HTERT RPE-1 (cell line): Measurements from ENCODE around the gene PF4V1.

Experiments used
- in situ Hi-C: fragments of 300-500 bp; cut with MboI; formaldehyde crosslinking; loops from 4 replicates; pipeline ENCODE4 v1.14.3; 2020; ENCODE audit warnings: low sequenced_read_pairs

Gene PF4V1

GRCh38 chr4:73902038-73902637 lies 49.0 kb downstream of the PF4V1 start:
- in situ Hi-C loops: no loop called here

DNA sequence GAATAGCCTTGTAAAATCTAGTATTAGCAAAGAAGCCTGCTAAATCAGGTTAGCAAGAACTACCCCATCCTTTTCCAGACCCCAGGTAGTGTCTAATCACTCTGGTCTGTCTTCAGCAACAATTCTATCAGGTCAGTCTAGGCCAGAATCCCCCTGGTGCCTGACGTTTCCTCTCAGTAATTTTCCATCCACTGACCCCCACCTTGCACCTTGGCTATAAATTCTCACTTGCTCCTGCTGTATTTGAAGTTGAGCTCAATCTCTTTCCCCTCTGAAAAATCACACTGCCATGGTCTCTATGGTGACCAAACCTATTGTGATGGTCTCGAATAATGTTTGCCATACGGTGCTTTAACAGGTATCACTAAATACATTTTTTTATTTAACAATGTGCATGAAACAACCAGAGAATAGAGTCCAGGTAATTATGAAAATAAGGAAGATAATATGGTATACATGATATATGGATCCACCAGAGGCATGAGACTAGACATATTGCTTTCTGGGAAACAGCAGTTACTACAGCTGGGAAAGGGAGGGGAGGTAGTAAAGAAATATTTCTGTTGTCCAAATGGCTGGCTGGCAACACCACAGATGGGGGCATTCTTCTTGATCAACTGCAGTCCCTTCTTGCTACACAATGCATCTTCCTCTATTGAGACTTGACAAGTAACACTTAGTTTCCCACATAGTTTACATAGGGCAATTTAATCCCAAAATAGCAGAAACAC lies 49.9 kb downstream of the PF4V1 start:
- in situ Hi-C loops: no loop called here
